Stimulated activated memory B cell treated with anti-CD40 and anti-IgM and Interleukin-4, amounts not matched to agents 10 μg/mL and 1 μg/mL and 100 μg/mL, for 72 hours (primary cell): ENCODE data around the gene FNDC5.
"Not testable (repeated sequence)": the region's sequence is repeated elsewhere in the genome, so short reads cannot be mapped to it uniquely, and the experiment has no call there.

Experiments used
- ATAC-seq: fragments of 150-1000 bp; cut with Tn5 transposase; 2 replicates; pipeline ENCODE4 v1.10.0; 2021
- H3K27ac Mint-ChIP-seq: one replicate; pipeline ENCODE4 v1.8.0; 2022; ENCODE audit warnings: mild to moderate bottlenecking, mixed read lengths
- H3K27me3 Mint-ChIP-seq: one replicate; pipeline ENCODE4 v1.8.0; 2022; ENCODE audit warnings: mixed read lengths
- H3K36me3 Mint-ChIP-seq: one replicate; pipeline ENCODE4 v1.8.0; 2022; ENCODE audit warnings: mixed read lengths
- H3K4me1 Mint-ChIP-seq: one replicate; pipeline ENCODE4 v1.8.0; 2022; ENCODE audit warnings: mixed read lengths
- H3K4me3 Mint-ChIP-seq: one replicate; pipeline ENCODE4 v1.8.0; 2022; ENCODE audit warnings: mild to moderate bottlenecking, moderate library complexity, mixed read lengths
- H3K9me3 Mint-ChIP-seq: one replicate; pipeline ENCODE4 v1.8.0; 2022; ENCODE audit warnings: mixed read lengths

FNDC5 gene

GRCh38 chr1:32870615-32871363 is at the start of gene FNDC5:
Gene FNDC5, minus strand, starts transcription at chr1:32870912.
- Mint-ChIP-seq H3K27ac (no peak within 1 kb of the TSS), H3K4me3 (peak within 1 kb of the TSS; percentile 77), H3K36me3 (peaks cover 13% of the 10 kb centered on the region), H3K4me1 (peaks cover 40% of the 10 kb centered on the region), H3K27me3 (peaks cover 43% of the 10 kb centered on the region), H3K9me3 (no peaks in the 10 kb centered on the region)
- ATAC-seq: peak; percentile 36

- no peak for ATAC-seq
- H3K4me1 Mint-ChIP-seq: peaks cover 15% of the 10 kb centered on the region
- no peak overlapping the region for H3K4me3 Mint-ChIP-seq
- peaks cover 84% of the 10 kb centered on the region for H3K27me3 Mint-ChIP-seq
- no peak overlapping the region for H3K27ac Mint-ChIP-seq
- H3K36me3 Mint-ChIP-seq: no peaks in the 10 kb centered on the region
- H3K9me3 Mint-ChIP-seq: no peaks in the 10 kb centered on the region
Measured at GRCh38 chr1:32919811-32920733, 49.4 kb upstream of the FNDC5 start.

GRCh38 chr1:32918179-32918578 is 47.5 kb upstream of the FNDC5 start:
- no peak overlapping the region for H3K4me3 Mint-ChIP-seq
- ATAC-seq: no peak
- H3K36me3 Mint-ChIP-seq: no peaks in the 10 kb centered on the region
- H3K27ac Mint-ChIP-seq: no peak overlapping the region
- H3K4me1 Mint-ChIP-seq: no peaks in the 10 kb centered on the region
- H3K9me3 Mint-ChIP-seq: no peaks in the 10 kb centered on the region
- peaks cover 66% of the 10 kb centered on the region for H3K27me3 Mint-ChIP-seq

DNA sequence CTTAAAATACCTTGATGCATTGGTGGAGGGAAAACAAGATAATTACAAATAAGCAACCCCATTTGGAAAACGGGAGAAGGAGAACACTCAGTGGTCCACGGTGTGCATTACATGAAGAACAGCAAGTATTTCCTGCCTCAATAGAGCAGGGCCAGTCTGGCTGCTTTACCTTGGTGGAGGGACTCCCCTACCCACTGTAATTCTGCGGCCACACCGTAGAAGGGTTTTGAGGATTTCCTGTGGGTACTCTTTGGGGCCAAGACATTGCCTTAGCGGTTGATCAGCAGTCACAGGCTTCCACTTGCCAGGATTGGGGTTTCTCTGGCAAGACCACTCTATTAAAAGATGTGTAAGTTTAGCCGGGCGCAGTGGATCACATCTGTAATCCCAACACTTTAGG is 46.8 kb upstream of the FNDC5 start:
- ATAC-seq: no peak
- no peak overlapping the region for H3K27ac Mint-ChIP-seq
- H3K9me3 Mint-ChIP-seq: no peaks in the 10 kb centered on the region

DNA sequence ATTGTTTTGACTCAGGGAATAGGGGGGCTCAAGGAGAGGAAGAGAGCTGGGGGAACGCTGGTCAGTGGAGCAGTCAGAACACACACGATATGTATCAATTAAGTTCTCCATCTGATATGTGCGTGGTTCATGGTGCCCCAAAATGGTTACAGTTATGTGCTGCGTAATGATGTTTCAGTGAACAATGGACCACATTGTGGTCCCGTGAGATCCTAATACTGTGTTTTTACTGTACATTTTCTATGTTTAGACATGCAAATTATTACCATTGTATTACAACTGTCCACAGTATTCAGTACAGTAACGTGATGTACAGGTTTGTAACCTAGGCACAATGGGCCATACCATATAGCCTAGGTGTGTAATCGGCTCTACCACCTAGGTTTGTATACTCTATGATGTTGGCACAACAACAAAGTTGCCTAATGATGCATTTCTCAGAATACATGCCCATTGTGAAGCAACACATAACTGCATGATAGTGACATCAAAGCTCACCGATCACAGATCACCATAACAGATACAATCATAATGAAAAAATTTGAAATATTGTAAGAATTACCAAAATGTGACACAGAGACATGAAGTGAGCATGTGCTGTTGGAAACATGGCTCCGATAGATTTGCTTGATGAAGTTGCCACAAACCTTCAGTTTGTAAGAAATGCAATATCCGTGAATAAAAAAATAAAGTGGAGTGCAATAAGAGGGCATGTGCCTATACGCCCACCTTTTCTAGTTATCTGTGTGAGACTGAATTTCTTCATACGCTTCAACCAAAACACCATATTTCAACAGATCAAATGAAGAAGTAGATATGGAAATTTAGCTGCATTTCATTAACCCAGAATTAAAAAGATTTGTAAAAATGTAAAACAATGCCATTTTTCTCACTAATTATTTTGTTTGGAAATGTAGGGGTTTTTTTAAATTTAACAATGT is 45.3 kb upstream of the FNDC5 start:
- Mint-ChIP-seq H3K27me3 (peaks cover 45% of the 10 kb centered on the region), H3K36me3 (no peaks in the 10 kb centered on the region), H3K4me1 (no peaks in the 10 kb centered on the region), H3K27ac (no peak overlapping the region), H3K4me3 (no peak overlapping the region), H3K9me3 (no peaks in the 10 kb centered on the region)
- ATAC-seq: no peak

More for the DNA sequence above, 46.8 kb upstream of the FNDC5 start:
- H3K4me3 Mint-ChIP-seq: no peak overlapping the region
- H3K36me3 Mint-ChIP-seq: no peaks in the 10 kb centered on the region
- no peaks in the 10 kb centered on the region for H3K4me1 Mint-ChIP-seq
- peaks cover 60% of the 10 kb centered on the region for H3K27me3 Mint-ChIP-seq

DNA sequence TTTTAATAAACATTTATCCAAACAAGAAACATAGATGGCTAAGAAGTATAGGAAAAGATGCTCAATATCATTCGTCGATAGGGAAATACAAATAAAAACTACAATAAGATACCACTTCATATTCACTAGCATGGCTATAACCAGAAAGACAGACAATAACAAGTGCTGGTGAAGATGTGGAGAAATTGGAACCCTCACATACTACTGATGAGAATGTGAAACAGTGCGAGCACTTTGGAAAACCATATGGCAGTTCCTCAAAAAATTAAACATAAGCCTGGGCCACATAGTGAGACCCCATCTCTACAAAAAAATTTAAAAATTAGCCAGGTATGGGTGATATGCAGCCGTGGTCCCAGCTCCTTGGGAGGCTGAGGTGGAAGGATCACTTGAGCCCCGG is 39.6 kb upstream of the FNDC5 start:
- Mint-ChIP-seq H3K9me3 (no peaks in the 10 kb centered on the region), H3K27me3 (peaks cover 4% of the 10 kb centered on the region), H3K27ac (no peak overlapping the region), H3K4me1 (no peaks in the 10 kb centered on the region), H3K36me3 (no peaks in the 10 kb centered on the region), H3K4me3 (no peak overlapping the region)
- ATAC-seq: no peak

DNA sequence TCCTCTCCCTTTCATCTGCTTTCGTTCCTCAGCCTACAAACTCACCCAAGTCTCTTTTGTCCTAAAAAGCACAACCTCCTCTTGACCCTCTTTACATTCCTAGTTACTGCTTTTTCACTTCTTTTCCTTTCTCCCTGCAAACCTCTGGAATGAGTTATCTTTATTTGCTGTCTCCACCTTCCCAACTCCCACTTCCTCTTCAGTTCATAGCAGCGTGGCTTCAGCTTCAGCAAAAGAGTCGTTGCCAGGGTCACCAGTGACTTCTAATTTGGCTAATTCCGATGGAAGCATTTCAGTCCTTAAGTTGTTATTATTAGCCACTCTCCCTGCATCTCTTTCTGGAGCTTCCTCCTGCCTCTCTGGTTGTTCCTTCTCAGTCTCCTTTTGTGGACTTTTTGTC is 36.7 kb upstream of the FNDC5 start:
- ATAC-seq: no peak
- Mint-ChIP-seq H3K9me3 (no peaks in the 10 kb centered on the region), H3K27me3 (peaks cover 10% of the 10 kb centered on the region)

GRCh38 chr1:32906654-32907053 is 35.9 kb upstream of the FNDC5 start:
- Mint-ChIP-seq H3K4me3 (no peak overlapping the region), H3K9me3 (no peaks in the 10 kb centered on the region), H3K27me3 (peaks cover 18% of the 10 kb centered on the region), H3K27ac (no peak overlapping the region), H3K4me1 (peaks cover 3% of the 10 kb centered on the region), H3K36me3 (no peaks in the 10 kb centered on the region)
- ATAC-seq: no peak

More for the DNA sequence above, 36.7 kb upstream of the FNDC5 start:
- Mint-ChIP-seq H3K27ac (no peak overlapping the region), H3K36me3 (no peaks in the 10 kb centered on the region), H3K4me3 (no peak overlapping the region), H3K4me1 (no peaks in the 10 kb centered on the region)

GRCh38 chr1:32905588-32905987 is 34.9 kb upstream of the FNDC5 start:
- H3K36me3 Mint-ChIP-seq, H3K27ac Mint-ChIP-seq, ATAC-seq, H3K9me3 Mint-ChIP-seq, H3K4me3 Mint-ChIP-seq, H3K4me1 Mint-ChIP-seq: not testable (repeated sequence)
- H3K27me3 Mint-ChIP-seq: peaks cover 27% of the 10 kb centered on the region

GRCh38 chr1:32904797-32905196 is 34.1 kb upstream of the FNDC5 start:
- ATAC-seq: no peak
- H3K4me3 Mint-ChIP-seq: no peak overlapping the region
- H3K9me3 Mint-ChIP-seq: no peaks in the 10 kb centered on the region
- H3K27ac Mint-ChIP-seq: no peak overlapping the region
- no peaks in the 10 kb centered on the region for H3K36me3 Mint-ChIP-seq
- peaks cover 11% of the 10 kb centered on the region for H3K4me1 Mint-ChIP-seq
- H3K27me3 Mint-ChIP-seq: peaks cover 33% of the 10 kb centered on the region

DNA sequence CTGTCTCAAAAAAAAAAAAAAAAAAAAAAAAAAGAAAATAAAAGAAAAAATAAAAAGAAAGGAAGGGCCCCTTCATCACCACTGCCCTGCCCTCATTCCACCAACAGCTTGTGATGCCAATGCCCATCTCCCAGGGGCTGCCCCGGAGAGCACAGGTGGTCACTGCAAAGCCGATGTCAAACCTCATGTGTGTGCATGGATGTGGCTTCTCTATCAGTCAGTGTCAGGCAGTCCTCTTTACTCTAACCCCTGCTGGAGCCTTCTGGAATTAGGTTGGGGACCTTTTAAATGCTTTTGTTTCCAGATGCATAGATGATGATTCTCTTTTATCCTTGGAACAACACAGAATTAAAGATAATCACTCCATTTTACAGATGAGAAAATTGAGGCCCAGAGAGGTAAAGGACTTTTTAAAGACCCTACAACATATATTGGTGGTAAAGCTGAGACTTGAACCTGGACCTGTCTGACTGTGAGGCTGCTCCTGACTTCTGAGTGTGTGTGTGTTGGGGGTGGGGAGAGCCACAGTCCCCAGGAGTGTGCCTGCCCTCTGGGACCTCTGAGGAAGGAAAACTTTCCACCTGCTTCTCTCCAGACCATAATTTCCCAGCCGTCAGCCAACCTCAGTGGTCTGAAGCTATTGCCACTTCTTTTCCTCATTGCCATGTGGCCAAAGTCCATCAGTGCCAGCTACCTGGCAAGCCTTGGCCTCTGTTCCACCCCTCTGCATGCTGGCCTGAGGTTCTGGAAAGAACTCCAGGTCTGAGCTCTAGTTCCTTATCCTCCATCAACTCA is 33.5 kb upstream of the FNDC5 start:
- no peaks in the 10 kb centered on the region for H3K9me3 Mint-ChIP-seq
- peaks cover 11% of the 10 kb centered on the region for H3K4me1 Mint-ChIP-seq
- peaks cover 33% of the 10 kb centered on the region for H3K27me3 Mint-ChIP-seq
- no peak overlapping the region for H3K4me3 Mint-ChIP-seq
- H3K36me3 Mint-ChIP-seq: no peaks in the 10 kb centered on the region
- no peak for ATAC-seq
- H3K27ac Mint-ChIP-seq: no peak overlapping the region

- Mint-ChIP-seq H3K4me1 (peaks cover 11% of the 10 kb centered on the region), H3K27me3 (peaks cover 33% of the 10 kb centered on the region), H3K9me3 (no peaks in the 10 kb centered on the region), H3K4me3 (no peak overlapping the region), H3K36me3 (no peaks in the 10 kb centered on the region), H3K27ac (no peak overlapping the region)
- no peak for ATAC-seq
Measured at GRCh38 chr1:32902535-32902920, 31.8 kb upstream of the FNDC5 start.

GRCh38 chr1:32901823-32902534 is 31.3 kb upstream of the FNDC5 start:
- H3K27me3 Mint-ChIP-seq: peaks cover 33% of the 10 kb centered on the region
- no peak overlapping the region for H3K27ac Mint-ChIP-seq
- ATAC-seq: no peak
- peaks cover 11% of the 10 kb centered on the region for H3K4me1 Mint-ChIP-seq
- H3K4me3 Mint-ChIP-seq: peak overlapping the region; percentile 76
- no peaks in the 10 kb centered on the region for H3K36me3 Mint-ChIP-seq
- H3K9me3 Mint-ChIP-seq: no peaks in the 10 kb centered on the region
